Pulmonary artery endothelial cell (primary cell): ENCODE results near the gene ZCCHC7. TPM values are rescaled to one million over a fixed set of nuclear protein-coding genes. Genes with fewer than 3 reads are reported as not detected.
A peak's percentile ranks its signal among the peaks of the same experiment; 100 is the strongest.
"Not testable (repeated sequence)": the region's sequence is repeated elsewhere in the genome, so short reads cannot be mapped to it uniquely, and the experiment has no call there.

ENCODE experiments used
- DNase-seq: peaks from one replicate; pipeline ENCODE4 v3.0.0-alpha.2; 2011; ENCODE audit warnings: low read depth, low spot score
- total RNA-seq: library from RNA; depleted of rRNA; stranded (reverse); fragments of >200 nt; gene quantifications from 2 replicates; pipeline ENCODE4 v1.2.3, GENCODE V29; 2014

Gene ZCCHC7
- total RNA-seq, 1 donor from 2014 or later, result 13.8 TPM

DNA sequence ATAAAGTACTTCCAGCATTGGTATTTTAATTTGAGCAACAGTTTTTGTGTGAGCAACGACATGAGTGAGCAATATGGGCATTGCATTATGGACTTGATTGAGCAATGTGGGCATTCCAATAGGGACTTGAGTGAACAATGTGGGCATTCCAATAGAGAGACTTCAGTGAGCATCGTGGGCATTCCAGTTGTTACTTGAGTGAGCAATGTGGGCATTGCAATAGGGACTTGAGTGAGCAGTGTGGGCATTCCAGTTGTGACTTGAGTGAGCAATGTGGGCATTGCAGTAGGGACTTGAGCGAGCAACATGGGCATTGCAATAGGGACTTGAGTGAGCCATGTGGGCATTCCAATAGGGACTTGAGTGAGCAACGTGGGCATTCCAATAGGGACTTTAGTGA lies 52.2 kb downstream of the ZCCHC7 start:
- no peak for DNase-seq

DNA sequence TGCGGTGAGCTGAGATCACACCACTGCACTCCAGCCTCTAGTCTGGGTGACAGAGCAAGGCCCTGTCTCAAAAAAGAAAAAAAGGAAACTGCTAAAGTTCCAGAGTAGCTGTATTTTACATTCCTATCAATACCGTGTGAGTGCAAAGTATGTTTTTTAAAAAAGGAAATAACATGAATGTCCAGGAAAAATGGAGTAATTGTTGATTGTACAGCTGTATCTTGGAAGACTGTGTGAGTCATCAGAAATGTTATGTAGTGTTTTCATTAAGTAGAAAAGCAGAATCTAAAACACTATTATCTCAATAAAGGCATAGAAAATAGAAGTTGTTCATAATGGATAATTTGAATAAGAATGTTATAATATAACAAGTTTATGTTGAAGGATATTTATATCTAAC lies 53.9 kb downstream of the ZCCHC7 start:
- peak; percentile 80 for DNase-seq

DNA sequence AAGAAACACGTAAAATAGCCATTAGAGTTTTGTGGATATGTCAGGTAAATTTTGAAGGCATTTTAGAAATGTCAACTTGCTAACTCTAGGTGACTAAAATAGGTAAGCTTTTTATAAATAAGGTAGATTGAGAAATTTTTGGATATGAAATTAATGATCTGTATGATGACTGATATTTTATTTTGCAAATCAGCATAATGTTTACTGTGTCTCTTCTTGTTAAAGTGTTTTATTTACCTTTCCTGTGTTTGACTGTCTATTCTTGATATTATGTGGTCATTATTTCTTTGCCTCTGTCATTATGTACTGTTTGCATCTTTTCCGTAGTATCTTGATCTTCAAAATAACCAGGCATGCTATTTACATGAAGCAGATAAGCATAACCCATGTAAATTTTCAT lies 58.4 kb downstream of the ZCCHC7 start:
- DNase-seq, result no peak

DNA sequence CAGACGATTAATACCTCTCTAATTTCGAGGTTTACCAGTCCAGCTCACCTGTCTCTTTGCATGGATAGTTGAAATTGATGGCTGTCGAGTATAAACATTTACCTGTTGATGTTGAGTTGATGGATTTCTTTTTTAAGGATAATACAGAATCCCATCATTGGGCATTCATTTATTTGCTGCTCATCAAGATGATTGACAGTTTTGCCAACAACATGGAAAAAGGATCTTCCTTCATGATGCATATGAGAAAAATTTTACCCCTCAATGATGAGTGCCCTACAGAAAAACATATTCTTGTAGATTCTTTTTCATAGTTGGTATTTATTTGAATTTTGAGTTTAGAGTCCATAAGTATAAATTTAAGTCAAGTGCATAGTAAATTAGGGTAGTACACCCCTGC lies 59.2 kb downstream of the ZCCHC7 start:
- no peak for DNase-seq

DNA sequence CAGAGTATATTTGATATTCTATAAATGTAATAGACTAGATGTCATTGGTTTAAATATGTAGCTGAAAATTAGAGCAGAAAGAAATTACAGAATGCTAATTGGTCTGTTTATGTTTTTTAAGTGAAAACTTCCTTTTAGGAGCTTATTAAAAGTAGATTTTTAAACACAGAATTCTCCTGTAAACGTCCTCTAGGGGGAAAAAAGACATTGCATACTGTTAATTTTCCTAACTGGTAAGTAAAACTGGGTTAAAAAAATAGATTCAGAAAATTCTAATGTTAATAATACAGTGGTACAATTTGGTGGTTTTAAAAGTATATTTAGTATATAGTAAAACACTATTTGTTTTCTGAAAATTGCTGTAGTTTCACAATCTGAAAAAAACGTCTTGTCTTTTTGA lies 59.8 kb downstream of the ZCCHC7 start:
- DNase-seq, result no peak

DNA sequence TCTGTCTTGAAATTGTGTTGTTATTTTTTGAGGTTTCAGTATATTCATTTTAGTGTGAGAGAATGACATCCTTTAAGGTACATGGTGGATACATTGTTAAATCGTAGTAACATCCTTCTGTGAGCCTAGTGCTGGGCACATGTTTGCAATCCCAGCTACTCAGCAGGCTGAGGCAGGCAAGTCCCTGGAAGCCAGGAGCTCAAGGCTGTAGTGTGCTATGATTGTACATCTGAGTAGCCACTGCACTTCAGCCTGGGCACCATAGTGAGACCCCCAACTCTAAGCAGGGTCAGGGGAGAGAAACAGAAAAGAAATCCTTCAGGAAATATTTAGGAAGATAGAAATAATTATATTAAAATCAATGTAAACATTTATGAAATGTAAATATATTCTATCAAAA lies 62.3 kb downstream of the ZCCHC7 start:
- no peak for DNase-seq

DNA sequence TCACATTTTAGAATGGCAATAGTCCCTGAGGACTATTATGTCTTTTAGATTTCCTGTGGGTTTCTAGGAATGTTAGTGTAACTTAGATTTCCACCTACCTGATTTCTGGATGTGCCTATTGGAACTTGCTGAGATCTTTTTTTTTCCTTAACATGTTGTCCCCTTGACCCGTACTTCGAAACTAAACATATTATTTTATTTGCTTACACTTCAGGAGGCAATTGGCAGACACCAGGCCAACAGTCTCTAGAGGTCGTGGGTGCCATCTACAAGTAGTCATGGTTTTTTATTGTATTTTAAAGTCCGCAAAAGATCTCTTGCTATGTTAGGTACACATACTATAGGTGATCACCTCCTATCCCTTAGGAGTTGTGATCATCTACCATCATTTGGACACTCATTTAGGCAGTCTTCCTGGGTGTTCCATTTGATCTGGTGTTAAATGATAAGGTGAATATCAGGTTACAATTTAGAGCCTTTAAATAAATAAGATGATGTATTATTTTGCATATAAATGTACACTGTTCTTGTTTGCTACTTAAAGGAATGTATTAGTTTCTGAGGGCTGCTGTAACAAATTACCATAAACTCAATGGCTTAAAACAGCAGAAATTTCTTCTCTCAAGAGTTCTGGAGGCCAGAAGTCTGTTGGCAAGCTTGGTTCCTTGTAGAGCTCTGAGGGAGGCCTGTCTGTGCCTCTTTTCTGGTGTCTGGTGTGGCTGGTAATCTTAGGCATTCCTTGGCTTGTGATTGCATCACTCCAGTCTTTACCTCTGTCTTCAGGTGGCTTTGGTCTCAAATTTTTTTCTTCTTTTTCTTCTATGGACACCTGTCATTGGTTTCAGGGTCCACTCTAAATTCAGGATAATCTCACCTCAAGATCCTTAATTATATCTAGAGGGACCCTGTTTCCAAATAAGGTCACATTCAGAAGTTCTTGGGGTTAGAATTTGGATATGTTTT lies 64.8 kb downstream of the ZCCHC7 start:
- no peak for DNase-seq

DNA sequence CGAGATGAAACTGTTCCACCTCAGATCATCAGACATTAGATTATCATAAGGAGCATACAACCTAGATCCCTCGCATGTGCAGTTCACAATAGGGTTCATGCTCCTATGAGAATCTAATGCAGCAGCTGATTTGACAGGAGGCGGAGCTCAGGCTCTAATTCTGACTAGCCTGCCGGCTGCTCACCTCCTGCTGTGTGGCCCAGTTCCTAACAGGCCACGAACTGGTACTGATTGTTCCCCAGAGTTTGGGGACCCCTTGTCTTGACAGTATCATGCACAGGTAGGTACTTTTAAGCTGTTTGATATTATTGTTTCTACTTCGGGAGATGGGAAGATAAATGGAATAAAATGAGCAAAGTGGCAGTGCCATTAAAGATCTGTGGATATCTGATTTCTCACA lies 66.9 kb downstream of the ZCCHC7 start:
- DNase-seq, result no peak

DNA sequence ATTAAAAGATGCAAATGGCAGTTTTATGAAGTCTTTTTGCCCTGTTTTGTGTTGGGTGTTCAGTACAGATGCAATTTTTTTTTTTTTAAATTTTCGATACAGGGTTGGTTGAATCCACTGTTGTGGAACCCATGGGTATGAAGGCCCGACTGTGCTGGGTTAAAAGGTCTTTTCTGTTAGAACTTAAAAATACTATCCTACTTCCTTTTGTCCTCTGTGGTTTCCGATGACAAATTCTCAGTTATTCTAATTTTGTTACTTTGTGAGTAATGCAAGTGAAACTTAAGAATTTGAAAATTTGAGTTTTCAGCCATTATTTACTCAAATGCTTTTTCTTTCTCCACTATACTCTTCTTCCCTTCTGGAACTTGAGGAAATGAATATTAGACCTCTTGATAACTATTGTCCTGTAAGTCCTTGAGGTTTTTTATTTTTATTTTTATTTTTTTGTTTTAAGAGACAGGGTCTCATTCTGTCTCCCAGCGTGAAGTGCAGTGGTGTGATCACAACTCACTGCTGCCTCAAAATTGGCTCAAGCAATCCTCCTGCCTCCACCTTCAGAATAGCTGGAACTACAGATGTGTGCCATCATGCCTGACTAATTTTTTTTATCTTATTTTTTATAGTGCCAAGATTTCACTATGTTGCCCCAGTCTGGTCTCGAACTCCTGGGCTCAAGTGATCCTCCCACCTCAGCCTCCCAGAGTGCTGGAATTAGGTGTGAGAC lies 67.5 kb downstream of the ZCCHC7 start:
- DNase-seq, result no peak

DNA sequence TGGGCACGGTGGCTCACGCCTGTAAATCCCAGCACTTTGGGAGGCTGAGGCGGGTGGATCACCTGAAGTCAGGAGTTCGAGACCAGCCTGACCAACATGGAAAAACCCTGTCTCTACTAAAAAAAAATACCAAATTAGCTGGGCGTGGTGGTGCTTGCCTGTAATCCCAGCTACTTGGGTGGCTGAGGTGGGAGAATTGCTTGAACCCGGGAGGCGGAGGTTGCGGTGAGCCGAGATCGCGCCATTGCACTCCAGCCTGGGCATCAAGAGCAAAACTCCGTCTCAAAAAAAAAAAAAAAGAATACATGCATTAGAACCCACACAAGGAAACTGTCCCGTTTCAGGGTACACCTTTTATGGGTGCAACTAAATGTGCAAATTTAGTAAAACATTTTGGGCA lies 70.4 kb downstream of the ZCCHC7 start:
- DNase-seq, result not testable (repeated sequence)

DNA sequence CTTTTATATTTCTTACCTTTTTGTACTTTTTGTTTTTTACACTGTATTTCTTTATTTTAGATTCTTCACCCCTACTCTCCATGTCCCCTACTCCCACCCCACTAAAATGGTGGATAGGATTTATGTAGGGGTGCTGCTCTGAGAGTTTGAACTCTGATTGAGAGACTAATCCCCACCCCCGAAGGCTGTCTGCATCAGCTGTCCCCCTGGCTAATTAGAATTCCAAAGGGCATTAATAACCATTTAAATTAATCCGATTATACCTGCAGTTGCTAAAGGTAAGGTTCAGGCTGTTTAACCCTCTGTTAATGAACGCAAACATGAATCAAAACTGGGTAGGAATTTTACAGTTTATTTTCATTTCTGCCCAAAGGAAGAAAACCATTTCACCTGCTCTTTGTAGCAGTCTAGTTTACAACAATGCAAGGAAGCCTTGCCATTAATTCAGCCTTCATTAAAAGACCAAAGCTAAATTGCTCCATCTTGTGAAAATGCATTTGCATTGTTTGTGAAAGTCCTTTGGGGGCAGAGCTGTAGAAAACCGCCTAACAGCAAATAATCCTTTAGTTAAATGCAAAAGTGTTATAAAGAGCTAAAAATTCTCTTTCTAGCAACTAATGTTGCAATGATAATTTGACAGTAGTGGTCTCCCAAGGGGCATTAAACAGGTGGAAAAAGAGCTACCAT lies 71.2 kb downstream of the ZCCHC7 start:
- DNase-seq, result no peak

DNA sequence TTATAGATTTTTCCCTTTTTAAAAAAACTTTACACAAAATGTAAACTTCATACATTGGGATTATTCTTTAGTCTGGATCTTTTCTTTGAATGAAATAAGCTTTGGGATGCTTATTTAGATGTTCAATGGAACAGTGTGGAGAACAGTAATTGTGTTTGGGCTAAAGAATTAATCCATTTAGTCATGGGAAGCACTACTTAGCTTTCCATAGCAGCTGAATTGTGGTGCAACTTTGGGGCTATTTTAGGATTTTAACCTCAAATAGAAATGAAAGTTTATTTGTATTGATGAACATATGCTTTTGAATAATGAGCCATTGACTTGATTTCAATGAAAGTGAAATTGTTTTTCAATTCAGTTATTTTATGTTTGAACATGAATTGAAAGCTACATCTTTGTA lies 72.4 kb downstream of the ZCCHC7 start:
- no peak for DNase-seq

DNA sequence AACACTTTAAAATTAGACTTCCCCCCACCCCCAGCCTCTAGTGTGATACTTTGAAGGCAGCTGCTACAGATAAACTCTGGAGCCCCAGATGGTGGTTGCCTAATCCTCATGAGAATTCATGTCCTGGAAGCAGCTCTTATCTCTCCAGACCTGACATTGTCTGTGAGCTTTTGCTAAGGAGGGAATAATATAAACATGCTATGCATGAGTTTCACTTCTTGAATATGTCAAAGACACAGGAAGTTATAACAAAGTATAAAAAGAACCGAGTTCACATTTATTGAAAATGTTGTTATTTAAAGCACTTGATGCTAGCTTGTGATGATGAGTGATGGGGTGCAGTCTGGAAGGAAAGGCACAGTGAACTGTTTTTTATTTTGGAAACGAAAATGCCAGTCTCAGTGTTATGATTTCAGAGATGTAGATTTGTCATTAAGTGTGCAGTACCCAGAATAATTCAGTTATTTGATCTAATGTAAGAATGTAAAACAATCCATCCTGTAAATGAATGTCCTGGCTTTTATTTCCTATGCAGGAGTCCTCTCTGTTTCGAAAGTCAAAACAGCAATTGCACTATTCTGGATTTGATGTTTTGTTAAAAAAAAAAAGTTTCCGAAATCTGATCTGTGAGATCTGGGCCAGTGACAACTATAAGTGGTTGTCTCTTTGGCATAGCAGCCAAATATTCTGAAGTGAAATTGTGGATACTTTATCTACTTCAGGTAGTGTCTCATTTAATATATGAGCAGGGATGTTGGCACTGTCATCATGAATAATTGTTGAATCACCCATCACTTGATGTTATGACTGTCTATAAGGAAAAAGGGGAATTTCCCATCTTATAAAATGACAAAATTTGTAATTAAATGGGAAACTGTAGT lies 77.0 kb downstream of the ZCCHC7 start:
- DNase-seq, result peak; percentile 57

DNA sequence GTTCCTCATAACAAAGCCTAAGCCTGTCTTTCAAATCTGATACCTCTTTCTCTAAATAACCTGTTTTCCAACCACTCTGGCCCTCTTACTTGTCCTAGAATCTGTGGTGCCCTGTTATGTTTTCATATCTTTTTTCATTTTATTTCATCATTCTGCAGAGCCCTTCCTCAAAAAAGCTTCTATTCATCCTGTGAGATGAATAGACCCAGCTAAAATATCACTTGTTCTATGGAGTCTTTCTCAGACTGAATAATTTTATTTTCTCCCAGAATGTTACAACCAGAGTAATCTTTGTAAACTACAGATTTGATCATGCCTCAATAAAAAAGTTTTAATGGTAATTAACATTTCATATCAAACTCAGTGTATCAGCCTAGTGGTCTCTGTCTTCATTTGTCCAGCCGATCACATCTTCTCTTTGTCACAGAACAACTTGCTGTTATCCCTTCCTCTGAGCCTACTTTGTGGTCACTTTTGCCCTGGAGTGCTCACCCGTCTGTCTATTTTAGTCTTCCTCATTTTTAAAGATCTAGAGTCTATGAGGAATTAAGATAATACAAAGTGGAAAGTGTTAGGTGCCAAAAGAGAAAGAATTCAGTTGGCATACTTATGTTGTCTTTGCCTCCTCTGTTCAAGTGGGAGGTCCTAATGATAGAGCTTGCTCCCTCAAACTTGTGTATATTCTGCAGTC lies 77.8 kb downstream of the ZCCHC7 start:
- DNase-seq, result no peak

DNA sequence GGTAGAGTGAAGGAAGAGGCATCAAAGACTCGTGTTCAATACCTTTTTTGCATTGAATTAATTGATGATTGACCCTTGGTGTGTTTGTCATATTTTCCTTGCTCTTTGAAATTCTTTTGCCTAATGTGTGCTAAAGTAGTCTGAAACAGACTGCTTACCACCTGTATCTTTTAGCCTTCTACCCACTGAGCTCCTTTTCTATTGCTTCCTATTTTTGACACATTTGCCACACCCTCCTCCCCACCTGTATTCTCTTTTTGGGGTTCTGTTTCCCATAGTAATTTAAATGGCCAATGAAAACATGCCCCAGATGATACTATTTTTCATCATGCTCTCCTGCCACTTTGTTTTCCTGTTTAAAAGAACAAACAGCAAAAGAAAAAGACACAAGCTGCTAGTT lies 78.5 kb downstream of the ZCCHC7 start:
- DNase-seq, result no peak

DNA sequence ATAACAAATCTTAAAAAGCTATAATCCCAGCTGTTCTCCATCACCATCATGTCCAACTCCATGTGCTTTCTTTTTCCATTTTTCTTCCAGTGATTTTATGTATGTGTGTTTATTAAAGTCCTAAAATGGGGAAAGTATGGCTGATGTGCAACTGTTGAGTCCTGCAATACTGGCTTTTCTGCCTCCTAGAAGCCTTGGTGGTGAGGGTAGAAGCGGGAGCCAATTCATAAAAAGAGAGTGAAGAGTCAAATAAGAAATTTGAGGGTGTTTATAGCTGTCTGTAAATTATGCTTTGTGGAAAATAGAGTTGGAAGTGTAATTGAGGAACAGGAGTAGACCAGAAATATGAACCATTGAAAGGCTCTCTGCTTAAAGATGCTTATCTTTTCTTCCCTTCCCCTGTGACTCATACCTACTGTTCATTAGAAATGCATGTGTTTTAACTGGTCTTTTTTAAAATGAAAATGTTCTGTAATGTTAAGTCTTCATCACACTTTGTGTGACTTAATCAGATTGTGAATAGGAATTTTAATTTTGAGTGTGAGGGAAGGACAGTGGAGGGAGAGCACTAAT lies 80.1 kb downstream of the ZCCHC7 start:
- peak; percentile 27 for DNase-seq

DNA sequence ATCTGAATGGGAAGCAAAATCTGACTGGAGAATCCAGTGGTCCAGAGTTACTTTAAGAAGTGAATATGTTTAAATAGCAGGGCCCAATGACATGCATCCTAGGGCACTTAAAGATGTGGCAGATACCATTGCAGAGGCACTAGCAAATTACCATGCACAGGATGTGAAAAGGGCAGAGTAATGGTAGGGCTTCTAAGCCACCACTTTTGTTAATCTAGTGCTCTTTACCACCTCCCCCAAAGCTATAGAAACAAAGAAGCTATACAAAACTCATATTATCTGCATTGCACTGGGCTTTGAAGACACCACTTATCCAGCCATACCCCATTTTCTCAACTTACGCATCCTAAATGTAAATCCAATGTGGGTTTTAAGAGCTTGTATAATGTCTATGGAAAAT lies 81.2 kb downstream of the ZCCHC7 start:
- no peak for DNase-seq

DNA sequence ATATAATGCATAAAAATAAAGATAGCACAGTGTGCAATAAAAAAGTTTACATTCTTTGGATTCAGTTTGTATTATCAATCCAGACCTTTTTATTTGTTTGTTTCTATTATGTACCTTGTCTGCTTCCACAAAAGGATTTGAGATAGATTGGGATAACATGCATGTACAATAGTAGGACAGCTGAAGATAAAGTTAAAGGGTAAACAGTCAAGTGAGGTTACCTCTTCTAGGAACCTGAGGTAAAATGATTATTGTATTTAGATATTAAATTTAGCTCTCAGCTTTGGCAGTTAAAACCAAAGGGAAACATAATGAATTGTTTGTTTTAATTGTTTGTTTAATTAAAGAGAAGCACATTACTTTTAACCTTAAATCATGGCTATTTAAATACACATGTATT lies 81.7 kb downstream of the ZCCHC7 start:
- no peak for DNase-seq

DNA sequence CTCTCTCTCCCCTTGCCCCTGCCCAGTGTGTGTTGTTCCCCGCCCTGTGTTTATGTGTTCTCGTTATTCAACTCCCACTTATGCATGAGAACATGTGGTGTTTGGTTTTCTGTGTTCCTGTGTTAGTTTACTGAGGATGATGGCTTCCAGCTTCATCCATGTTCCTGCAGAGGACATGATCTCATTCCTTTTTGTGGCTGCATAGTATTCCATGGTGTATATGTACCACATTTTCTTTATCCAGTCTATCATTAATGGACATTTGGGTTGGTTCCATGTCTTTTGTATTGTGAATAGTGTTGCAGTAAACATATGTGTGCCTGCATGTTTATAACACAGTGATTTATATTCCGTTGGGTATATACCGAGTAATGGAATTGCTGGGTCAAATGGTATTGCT lies 83.1 kb downstream of the ZCCHC7 start:
- not testable (repeated sequence) for DNase-seq

DNA sequence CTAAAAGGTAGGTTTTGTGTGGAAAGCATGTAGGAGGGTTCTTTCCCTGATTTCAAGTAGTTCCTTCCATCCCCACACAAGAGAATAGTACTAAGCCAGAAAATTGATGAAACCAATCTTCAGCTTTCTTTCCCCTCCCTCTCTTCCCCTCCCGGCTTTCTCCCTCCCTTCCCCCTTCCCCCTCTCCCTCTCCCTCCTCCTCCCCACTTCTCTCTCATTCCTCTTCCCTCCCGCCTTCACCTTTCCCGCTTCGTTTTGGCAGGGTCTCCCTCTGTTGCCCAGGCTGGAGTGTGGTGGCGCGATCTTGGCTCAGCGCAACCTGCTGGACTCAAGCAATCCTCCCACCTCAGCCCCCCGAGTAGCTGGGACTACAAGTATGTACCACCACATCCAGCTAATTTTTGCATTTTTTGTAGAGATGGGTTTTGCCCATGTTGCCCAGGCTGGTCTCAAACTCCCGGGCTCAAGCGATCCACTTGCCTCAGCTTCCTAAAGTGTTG lies 85.8 kb downstream of the ZCCHC7 start:
- no peak for DNase-seq
